HCT116 (cell line): ENCODE measurements around the gene SLC8A1. TPM values are rescaled to one million over a fixed set of nuclear protein-coding genes. Genes with fewer than 3 reads are reported as not detected.

ENCODE experiments used
- ATAC-seq: fragments of 200-7000 bp; cut with Tn5 transposase; 2 replicates; pipeline ENCODE4 v1.9.1; 2020; ENCODE audit warnings: mild to moderate bottlenecking, moderate library complexity
- BruUV-seq: library from RNA; stranded (reverse); fragments of 400-500 nt; replicated peaks from 2 replicates; lab custom pipeline; 2021; lab: Mats Ljungman, UMichigan
- CTCF ChIA-PET: fragments of 300-600 bp; sonication (Branson Sonifier 250); formaldehyde crosslinking; loops from one replicate; lab custom pipeline; 2021; ENCODE audit warnings: antibody characterized with exemption; lab: Charles Lee
- POLR2A ChIA-PET: fragments of 300-600, 350-600 bp; sonication (Branson Sonifier 250); formaldehyde crosslinking; loops from one replicate; lab custom pipeline; 2021; ENCODE audit warnings: antibody characterized with exemption; lab: Charles Lee
- RAD21 ChIA-PET, 2 experiments: fragments of 300-600 bp; sonication (Branson Sonifier 250); formaldehyde crosslinking; loops; one replicate each; lab custom pipeline; 2023; ENCODE audit warnings: low total read pairs in 2 of 2; ENCODE audit not compliant: uncharacterized antibody in 2 of 2, unreplicated experiment in 2 of 2, low non-redundant PET in 1 of 2; lab: Charles Lee
- DNase-seq: peaks from one replicate; pipeline ENCODE4 v3.0.0-alpha.2; 2010; ENCODE audit warnings: low read depth, low spot score
- H2AFZ ChIP-seq: fragments of 200-600 bp; shearing (Covaris generic), sonication (generic); 2 replicates; pipeline ENCODE4 v1.6.1; 2017; ENCODE audit warnings: low read depth, mixed run types, mixed read lengths, antibody characterized with exemption, low read length; ENCODE audit not compliant: poor library complexity, severe bottlenecking
- H3K27ac ChIP-seq: 2 replicates; pipeline ENCODE4 v1.5.1; 2012; ENCODE audit warnings: low read depth, low read length
- H3K27me3 ChIP-seq: fragments of 200-600 bp; sonication (generic); 2 replicates; pipeline ENCODE4 v1.6.1; 2016; ENCODE audit warnings: mixed run types, low read length, mixed read lengths; ENCODE audit not compliant: insufficient read depth
- H3K36me3 ChIP-seq, 2 experiments: fragments of 200-500 bp in 1 of 2; fragments of 200-600 bp in 1 of 2; sonication (Bioruptor generic) in 1 of 2; sonication (generic) in 1 of 2; 2 replicates each; pipeline versions ENCODE4 v1.5.1 to v1.6.1; 2014 to 2016; ENCODE audit warnings: low read length in 2 of 2, inconsistent platforms in 1 of 2, mixed read lengths in 1 of 2, mixed run types in 1 of 2; ENCODE audit not compliant: insufficient read depth in 2 of 2, control insufficient read depth in 1 of 2
- H3K4me1 ChIP-seq, 2 experiments: fragments of 200-600 bp in 1 of 2; sonication (generic) in 1 of 2; 2 replicates each; pipeline versions ENCODE4 v1.5.1 to v1.6.1; 2012 to 2017; ENCODE audit warnings: low read length in 2 of 2, inconsistent platforms in 1 of 2, mild to moderate bottlenecking in 1 of 2, mixed read lengths in 1 of 2, mixed run types in 1 of 2, moderate library complexity in 1 of 2; ENCODE audit not compliant: insufficient read depth in 2 of 2, control insufficient read depth in 1 of 2
- H3K4me2 ChIP-seq: fragments of 200-600 bp; sonication (generic); 2 replicates; pipeline ENCODE4 v1.6.1; 2017; ENCODE audit warnings: mixed run types, low read length, mixed read lengths
- H3K4me3 ChIP-seq, 2 experiments: fragments of 200-600 bp in 1 of 2; sonication (generic) in 1 of 2; replicated peaks in 1 of 2; 2 replicates each; pipeline ENCODE4 v1.5.1; 2011 to 2016; ENCODE audit warnings: low read length in 2 of 2, control low read depth in 1 of 2, low read depth in 1 of 2, mild to moderate bottlenecking in 1 of 2, mixed read lengths in 1 of 2, mixed run types in 1 of 2
- H3K79me2 ChIP-seq: fragments of 200-600 bp; sonication (generic); 2 replicates; pipeline ENCODE4 v1.6.1; 2017; ENCODE audit warnings: mild to moderate bottlenecking, mixed run types, low read length, moderate library complexity, mixed read lengths; ENCODE audit not compliant: insufficient read depth
- H3K9ac ChIP-seq: fragments of 200-600 bp; sonication (generic); 2 replicates; pipeline ENCODE4 v1.6.1; 2016; ENCODE audit warnings: low read length, mixed read lengths
- H3K9me2 ChIP-seq: fragments of 200-600 bp; sonication (generic), shearing (Covaris generic); 2 replicates; pipeline ENCODE4 v1.6.1; 2017; ENCODE audit warnings: mixed run types, mild to moderate bottlenecking, moderate library complexity; ENCODE audit not compliant: insufficient read depth
- H3K9me3 ChIP-seq, 2 experiments: fragments of 200-500 bp in 1 of 2; fragments of 200-600 bp in 1 of 2; sonication (Bioruptor generic) in 1 of 2; sonication (generic) in 1 of 2; 2 replicates each; pipeline ENCODE4 v1.6.1; 2014 to 2017; ENCODE audit warnings: low read length in 2 of 2, mixed read lengths in 2 of 2, inconsistent platforms in 1 of 2, low read depth in 1 of 2, mild to moderate bottlenecking in 1 of 2, mixed run types in 1 of 2, moderate library complexity in 1 of 2; ENCODE audit not compliant: control insufficient read depth in 1 of 2, insufficient read depth in 1 of 2
- H4K20me1 ChIP-seq: fragments of 200-600 bp; sonication (generic), shearing (Covaris generic); 2 replicates; pipeline ENCODE4 v1.6.1; 2017; ENCODE audit warnings: mixed run types, mild to moderate bottlenecking, moderate library complexity; ENCODE audit not compliant: insufficient read depth
- CEBPB ChIP-seq: IDR thresholded peaks from 2 replicates; pipeline ENCODE4 v1.6.1; 2012; ENCODE audit warnings: low read depth
- EGR1 ChIP-seq: IDR thresholded peaks from 2 replicates; pipeline ENCODE4 v1.6.1; 2012; ENCODE audit warnings: low read depth
- EZH2 ChIP-seq: fragments of 200-600 bp; sonication (generic); IDR thresholded peaks from 2 replicates; pipeline ENCODE4 v1.6.1; 2017; ENCODE audit warnings: antibody characterized with exemption, mixed run types
- MAX ChIP-seq: IDR thresholded peaks from 2 replicates; pipeline ENCODE4 v1.6.1; 2012
- POLR2AphosphoS5 ChIP-seq: IDR thresholded peaks from 2 replicates; pipeline ENCODE4 v1.6.1; 2011; ENCODE audit warnings: mild to moderate bottlenecking, low read depth, low read length, moderate library complexity
- SRF ChIP-seq: IDR thresholded peaks from 2 replicates; pipeline ENCODE4 v1.6.1; 2012; ENCODE audit warnings: low read depth
- TCF7L2 ChIP-seq: IDR thresholded peaks from 2 replicates; pipeline ENCODE4 v1.7.0; 2011; ENCODE audit warnings: borderline replicate concordance, inconsistent platforms; ENCODE audit not compliant: insufficient read depth, insufficient read length; ENCODE audit errors: extremely low read depth
- ZBTB33 ChIP-seq: IDR thresholded peaks from 2 replicates; pipeline ENCODE4 v1.6.1; 2011; ENCODE audit warnings: mild to moderate bottlenecking, low read length, moderate library complexity; ENCODE audit not compliant: insufficient replicate concordance; ENCODE audit errors: extremely low read depth
- ZNF274 ChIP-seq: fragments of 200-500 bp; sonication (Bioruptor generic); IDR thresholded peaks from 2 replicates; pipeline ENCODE4 v1.6.1; 2014; ENCODE audit warnings: mild to moderate bottlenecking, low read depth, low read length, inconsistent platforms
- intact Hi-C: fragments of 100-400 bp; cut with micrococcal nuclease; formaldehyde crosslinking; loops from 2 replicates; pipeline ENCODE4 v1.10.0; 2022
- total RNA-seq: library from RNA; stranded (reverse); gene quantifications from one replicate; pipeline ENCODE4 v1.2.1, GENCODE V29; 2021; ENCODE audit not compliant: unreplicated experiment
- TF ChIP-seq, protein P1 (sequence below), 3 experiments: fragments of 200-600 bp in 1 of 3; sonication (generic) in 1 of 3; IDR thresholded peaks in 2 of 3; conservative IDR thresholded peaks in 1 of 3; 2 replicates each; pipeline ENCODE4 v1.5.1; 2012 to 2017; ENCODE audit warnings: low read depth in 2 of 3, low read length in 2 of 3, antibody characterized with exemption in 1 of 3, borderline replicate concordance in 1 of 3, control low read depth in 1 of 3, mild to moderate bottlenecking in 1 of 3, mixed read lengths in 1 of 3, mixed run types in 1 of 3, moderate library complexity in 1 of 3; ENCODE audit not compliant: insufficient read depth in 1 of 3

The SLC8A1 gene
- total RNA-seq, 1 experiment from 2014 or later = 0.07 TPM

- CTCF ChIA-PET = no interaction called here
- Histone ChIP-seq H4K20me1 (no peaks in the 10 kb centered on the region), H2AFZ (no peak overlapping the region), H3K9me3 (no peaks in the 10 kb centered on the region), H3K4me1 (no peaks in the 10 kb centered on the region), H3K4me3 (no peak overlapping the region), H3K9me2 (no peaks in the 10 kb centered on the region), H3K4me2 (no peak overlapping the region), H3K36me3 (no peaks in the 10 kb centered on the region), H3K79me2 (no peaks in the 10 kb centered on the region), H3K27ac (no peak overlapping the region), H3K27me3 (no peaks in the 10 kb centered on the region), H3K9ac (no peak overlapping the region)
- TF ChIP-seq SRF (no peak), ZNF274 (no peak), MAX (no peak), POLR2AphosphoS5 (no peak), EZH2 (no peak), EGR1 (no peak), TCF7L2 (no peak), ZBTB33 (no peak), CEBPB (no peak)
- TF ChIP-seq, protein P1, sequence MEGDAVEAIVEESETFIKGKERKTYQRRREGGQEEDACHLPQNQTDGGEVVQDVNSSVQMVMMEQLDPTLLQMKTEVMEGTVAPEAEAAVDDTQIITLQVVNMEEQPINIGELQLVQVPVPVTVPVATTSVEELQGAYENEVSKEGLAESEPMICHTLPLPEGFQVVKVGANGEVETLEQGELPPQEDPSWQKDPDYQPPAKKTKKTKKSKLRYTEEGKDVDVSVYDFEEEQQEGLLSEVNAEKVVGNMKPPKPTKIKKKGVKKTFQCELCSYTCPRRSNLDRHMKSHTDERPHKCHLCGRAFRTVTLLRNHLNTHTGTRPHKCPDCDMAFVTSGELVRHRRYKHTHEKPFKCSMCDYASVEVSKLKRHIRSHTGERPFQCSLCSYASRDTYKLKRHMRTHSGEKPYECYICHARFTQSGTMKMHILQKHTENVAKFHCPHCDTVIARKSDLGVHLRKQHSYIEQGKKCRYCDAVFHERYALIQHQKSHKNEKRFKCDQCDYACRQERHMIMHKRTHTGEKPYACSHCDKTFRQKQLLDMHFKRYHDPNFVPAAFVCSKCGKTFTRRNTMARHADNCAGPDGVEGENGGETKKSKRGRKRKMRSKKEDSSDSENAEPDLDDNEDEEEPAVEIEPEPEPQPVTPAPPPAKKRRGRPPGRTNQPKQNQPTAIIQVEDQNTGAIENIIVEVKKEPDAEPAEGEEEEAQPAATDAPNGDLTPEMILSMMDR (IDR thresholded peaks at IDR 0.05 in 2 of 3, conservative IDR thresholded peaks at IDR 0.05 in 1 of 3; ENCODE audit: borderline replicate concordance in 1 of 3, insufficient read depth in 1 of 3, low read depth in 2 of 3, low read length in 2 of 3) = no peak
- DNase-seq (no peak), ATAC-seq (no peak)
- BruUV-seq = no TSS peak
- POLR2A ChIA-PET = no interaction called here
- RAD21 ChIA-PET = no interaction called here
- intact Hi-C loops = no loop called here
Measured at GRCh38 chr2:40315683-40316082, 136.2 kb downstream of the SLC8A1 start.
